T1000 (cell line): Measurements from ENCODE around the gene STT3B.

ENCODE experiments used
- DNase-seq: peaks from one replicate; lab custom pipeline; 2025; ENCODE audit warnings: mixed read lengths; lab: John Stamatoyannopoulos, UW

The STT3B gene

DNA sequence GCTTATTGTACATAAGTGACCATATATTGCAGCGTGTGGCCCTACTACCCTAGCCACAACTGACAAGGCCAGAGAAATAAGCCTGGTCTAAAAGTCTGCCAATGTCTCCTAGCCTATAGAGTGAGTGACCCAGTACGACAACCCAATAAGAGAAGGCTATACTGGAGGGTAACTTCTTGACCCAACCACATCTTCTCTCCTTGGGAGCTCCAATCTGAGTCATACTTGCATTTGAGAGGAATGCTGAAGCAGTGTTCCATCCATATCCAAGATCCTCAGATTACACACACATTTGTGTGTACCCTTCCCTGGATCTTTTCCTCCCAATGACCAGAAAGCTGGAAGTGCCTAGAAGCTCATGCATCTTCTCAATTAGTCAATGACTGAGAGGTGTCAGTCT lies 11.3 kb upstream of the STT3B start:
- DNase-seq, result no peak

DNA sequence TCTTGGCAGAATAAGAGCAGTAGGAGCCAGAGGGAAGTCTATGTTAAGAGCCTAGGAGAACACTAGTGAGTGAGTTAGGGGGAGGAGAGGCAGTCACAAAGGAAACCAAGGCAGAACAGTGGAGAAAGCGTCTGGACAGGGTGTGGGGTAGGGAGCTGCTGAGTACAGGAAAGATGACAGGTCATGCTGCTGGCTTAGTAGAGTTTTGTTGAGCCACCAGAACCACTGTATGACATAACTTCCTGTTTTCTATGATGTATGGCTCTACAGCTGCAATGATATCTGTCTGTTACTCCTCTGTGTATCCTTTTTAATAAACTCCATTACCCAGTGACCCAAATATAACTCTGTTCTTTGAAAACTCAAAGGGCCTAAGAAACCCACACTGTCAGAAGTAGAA lies 10.6 kb upstream of the STT3B start:
- no peak for DNase-seq

DNA sequence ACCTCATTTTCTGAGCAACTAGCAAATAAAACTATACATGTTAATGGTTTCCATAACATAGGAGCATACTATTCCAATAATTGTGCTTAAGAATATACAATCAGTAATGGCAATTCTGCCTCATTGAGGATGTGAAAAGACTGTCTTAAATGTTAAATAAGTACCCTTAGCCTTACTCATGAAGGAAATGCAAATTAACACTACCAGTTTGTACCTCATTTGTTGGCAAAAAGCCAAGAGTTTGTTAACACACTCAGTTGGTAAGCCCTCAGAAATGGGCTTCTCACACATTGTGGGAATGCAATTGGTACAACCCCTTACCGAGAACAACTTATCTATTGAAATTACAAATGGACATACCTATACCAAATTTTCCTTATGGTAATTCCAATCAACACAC lies 9.2 kb upstream of the STT3B start:
- DNase-seq, result no peak

DNA sequence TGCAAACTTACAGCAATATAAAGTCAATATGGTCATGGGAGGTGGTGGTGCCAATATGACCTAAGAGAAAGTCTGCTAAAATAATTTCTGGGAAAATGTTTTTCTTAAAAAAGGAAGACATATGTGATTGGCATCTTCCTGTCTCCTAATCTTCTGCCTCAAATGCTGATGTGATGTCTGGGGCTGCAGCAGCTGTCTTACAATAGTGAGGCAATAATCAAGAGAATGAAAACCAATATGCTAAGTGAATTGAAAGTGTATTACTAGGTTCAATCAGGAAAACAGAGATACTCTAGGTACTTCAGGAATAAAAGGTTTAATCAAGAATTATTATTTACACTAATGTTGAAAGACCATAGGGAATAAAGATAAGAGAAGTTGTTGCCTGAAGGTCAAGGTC lies 7.2 kb upstream of the STT3B start:
- no peak for DNase-seq

DNA sequence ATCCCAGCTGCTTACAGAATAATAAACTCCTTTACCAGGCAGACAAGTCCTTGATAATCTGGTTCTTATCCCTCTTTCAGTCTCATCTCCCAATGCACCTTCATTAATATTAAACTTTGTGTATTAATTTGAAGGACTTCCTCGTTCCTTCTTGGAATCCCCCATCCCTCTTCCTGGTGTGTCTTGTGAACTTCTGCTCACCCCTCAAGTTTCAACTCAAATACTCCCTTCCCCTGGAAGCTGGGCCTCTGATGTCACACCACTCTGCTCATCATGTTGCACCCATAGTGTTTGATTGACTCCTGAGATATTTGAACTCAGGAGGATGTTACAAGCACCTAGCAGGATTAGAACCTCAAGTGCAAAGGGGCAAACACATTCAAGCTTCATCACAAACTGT lies 3.3 kb upstream of the STT3B start:
- no peak for DNase-seq

DNA sequence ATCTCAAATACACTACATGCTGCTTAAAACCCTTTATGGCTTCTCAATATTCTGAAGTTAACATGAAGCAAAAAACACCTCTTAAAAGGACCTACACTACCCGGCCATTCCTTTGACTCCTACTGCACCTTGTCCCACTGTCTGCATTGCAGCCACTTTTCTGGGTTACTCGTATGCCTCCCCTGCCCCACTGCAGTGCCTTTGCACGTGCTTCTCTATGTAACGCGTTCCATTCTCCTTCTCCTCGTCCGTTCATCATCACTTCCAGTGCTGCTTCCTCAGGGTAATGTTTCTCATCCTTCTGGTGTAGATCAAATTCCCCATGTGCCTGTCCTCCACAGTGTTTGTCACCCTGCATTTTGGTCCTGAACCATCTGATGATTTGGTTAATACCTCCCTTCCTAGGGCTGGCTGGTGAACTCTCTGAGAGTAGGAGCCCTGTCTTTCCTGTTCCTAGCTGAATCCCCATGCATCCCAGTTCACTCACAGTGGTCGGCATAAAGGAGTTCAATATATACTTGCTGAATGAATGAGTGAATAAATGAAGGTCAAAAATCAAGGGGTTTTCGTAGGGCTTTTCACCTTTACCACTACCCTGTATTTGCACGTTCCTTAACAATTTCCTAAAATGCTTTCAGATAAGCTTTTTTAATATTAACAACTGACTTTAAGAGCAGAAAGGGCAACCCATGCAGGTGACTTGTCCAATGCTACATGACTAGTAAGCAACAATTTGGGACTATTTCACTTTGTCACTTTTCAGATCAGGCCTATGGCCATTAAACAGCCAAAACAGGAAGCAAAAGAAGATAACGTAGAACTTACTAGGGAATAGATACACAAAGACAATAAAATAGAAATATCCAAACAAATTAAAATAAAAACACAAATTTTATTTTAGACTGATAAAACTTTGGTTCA lies 2.4 kb upstream of the STT3B start:
- no peak for DNase-seq

DNA sequence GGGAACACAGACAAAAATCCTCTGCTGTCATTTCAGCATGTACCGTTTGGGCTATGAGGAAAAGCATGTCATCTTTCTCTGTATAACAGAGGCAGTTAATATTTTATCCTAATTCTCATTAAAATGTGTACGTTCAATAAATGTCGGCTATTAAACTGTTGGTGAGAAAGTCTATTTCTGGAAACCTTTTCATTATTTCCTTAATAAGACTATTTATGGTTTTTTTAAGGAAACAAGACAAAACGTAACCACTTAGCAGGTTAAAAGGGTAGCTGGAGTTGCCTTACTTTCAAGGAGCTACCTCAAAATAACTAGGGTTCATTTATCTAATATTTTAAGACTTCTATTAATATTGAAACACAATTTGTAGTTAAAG lies 1.8 kb upstream of the STT3B start:
- DNase-seq, result no peak

DNA sequence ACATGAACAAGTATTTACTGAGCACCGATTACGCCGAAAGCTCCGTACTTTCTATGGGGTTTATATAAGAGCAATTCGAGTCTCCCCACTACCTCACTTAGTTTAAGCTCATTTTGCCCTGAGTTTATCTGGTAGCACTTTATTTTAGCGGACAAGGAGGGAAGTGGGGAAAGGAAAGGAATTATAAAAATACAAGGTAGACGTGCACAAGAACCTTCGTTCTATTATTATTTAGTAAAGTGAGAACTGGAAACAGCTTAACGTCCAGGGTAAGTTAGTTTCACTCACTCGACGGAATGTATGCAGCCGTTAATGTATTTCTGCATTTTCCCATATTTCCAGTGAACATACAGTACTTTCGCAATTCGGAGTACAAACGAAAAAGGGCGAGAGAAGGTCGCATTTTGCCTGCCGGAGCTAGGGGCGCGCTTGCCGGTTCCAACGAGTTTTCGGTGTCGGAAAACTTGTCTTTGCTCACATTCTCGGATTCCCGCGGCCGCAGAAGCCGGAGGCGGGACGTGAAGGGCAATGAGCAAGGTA lies 1.2 kb upstream of the STT3B start:
- no peak for DNase-seq

DNA sequence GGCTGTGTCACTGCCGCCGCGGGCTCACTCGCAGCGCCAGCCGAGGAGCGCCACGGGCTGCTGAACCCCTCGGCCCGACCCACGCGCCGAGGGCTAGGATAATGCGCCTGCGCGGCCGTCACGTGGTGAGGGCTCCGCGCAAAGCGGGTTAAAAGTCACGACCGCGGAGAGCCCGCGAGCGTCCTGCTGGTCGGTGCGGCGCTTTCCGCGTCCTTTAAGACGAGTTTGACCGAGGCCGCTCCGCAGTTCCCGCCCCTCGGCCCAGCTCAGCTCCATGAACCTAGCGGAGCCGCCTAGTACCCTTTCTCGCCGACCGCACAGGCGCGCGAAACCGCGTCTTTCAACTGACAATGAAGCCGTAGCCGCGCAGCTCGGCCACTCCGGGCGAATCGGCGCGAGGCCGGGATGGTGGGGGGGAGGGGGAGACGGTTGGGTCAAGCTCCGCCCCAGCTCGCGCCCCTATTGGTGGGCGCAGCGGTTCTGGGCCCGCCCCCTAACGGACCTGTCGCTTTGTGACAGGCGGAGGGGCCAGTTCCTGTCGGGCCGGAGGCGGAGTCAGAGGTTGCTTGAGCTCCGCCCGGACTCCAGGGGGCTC lies 636 bp upstream of the STT3B start:
- DNase-seq, result peak; percentile 99

DNA sequence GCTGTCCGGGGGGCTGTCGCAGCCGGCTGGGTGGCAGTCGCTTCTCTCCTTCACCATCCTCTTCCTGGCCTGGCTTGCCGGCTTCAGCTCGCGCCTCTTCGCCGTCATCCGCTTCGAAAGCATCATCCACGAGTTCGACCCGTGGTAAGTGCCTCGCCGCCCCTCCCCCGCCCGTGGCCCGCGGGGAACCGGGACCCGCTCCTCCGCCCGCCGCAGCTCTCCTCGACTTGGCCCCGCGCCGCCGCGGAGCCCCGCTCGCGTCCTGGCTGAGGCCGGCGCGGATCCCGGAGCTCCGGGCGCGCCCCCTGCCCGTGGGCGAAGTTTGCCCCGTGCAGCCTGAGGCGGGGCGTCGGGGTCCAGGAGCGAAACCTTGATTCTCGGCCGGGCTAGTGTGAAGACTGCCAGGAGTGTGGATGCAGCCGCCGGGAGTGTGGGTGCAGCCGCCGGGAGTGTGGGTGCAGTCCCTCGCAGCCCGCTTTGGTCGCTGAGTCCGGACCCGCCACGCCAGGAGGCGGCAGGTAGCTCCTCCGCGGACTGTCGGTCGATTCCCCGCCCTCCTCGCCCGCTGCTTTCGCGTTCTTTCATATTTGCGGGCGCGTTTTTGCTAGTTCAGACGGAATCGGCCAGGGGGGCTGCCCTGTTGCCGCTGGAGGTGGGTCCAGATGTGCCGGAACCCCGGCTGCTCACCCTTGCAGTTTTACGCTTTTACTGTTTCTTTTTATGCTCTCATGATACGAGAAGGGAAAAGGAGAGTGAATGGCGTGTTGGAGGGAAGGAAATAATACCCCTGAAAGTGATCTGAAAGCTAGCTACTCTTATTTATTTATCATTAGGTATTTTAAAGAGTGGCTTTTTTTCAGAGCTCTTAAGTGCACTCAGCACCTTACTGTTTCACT lies 692 bp downstream of the STT3B start:
- no peak for DNase-seq

DNA sequence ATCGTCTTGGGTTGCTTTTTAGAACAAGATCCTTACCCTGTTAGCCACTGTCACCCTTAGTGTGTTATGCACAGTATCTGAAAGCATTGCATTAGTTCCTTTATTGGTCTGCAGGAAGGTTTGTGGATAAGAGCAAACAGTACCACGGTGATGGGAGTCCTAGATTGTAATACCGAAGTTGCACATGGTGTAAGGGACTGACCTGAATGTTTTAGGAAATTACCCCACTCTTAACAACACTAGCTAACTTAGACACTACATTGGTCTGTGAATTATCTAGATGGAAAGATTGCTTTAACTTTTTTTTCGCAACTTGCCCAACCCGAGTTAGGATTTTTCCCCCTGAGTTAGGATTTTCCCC lies 1.3 kb downstream of the STT3B start:
- no peak for DNase-seq

DNA sequence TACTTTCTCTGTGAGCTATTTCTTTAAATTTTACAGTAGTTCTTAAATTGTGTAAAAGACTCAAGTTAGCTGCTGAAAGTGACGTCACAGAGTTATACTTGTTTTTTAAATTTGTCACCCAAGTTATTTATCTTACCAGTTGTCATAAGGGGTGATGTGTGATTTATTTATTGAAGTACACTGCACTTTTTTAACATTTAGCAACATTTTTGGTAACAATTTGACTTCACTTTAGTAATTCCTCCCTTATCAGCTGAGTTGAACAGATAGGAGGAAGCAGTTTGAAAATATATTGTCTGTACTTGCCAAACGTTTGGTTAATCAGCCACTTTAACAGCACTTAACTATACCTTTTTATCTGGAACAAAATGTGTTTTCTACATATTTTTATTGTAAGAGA lies 3.8 kb downstream of the STT3B start:
- DNase-seq, result no peak

DNA sequence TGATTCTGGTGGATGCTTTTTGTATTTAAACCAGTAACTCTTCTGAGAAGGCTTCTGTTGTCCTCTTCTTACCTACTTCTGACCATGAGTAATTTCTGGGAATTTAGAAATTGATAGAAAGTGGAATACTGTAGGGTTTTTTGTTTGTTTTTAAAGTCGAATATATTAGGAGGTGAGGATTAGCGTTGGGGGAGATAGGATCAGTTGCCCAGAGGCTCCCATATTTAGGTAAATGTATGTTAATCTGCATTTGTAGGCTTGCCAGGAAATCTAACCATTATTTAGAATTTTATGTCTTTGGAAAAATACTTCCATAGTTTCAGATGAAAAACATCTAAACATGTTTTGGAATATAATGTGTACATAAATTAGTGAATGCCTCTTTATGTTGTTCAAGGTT lies 6.1 kb downstream of the STT3B start:
- DNase-seq, result no peak

DNA sequence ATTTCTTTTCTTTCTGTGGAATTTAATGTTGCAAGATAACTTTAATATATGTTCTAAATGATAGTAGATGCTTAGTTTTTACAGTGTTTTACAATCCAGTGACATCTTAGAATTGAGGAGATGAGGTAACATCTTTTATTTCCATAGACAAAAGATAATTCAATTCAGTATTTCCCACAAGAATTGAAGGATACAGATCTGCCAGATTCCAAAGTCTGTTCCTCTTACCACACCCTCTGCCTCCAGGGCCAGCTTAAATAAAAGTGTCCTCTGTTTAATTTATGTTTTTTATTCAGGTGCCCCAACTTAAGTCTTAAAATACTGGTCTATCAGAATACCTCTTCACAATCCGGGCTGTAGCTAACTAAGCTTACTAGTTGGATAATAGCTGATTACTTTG lies 6.5 kb downstream of the STT3B start:
- DNase-seq, result no peak

DNA sequence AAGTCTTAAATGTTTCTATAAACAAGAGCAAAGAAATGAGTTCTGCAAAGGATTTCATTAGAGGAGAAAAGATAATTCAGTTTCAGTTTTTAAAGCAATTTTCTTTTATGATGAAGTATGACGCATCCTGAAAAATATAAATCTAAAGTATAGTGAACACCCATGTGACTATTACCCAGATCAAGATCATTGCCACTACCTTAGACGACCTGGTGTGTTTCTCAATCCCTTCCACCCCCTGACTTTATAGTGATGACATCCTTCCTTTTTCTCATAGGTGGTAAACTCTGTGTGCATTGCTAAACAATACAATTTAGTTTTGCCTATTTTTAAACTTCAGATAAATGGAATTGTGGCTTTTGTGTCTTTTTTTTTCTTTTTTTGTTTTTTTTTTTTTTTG lies 8.4 kb downstream of the STT3B start:
- DNase-seq, result no peak

DNA sequence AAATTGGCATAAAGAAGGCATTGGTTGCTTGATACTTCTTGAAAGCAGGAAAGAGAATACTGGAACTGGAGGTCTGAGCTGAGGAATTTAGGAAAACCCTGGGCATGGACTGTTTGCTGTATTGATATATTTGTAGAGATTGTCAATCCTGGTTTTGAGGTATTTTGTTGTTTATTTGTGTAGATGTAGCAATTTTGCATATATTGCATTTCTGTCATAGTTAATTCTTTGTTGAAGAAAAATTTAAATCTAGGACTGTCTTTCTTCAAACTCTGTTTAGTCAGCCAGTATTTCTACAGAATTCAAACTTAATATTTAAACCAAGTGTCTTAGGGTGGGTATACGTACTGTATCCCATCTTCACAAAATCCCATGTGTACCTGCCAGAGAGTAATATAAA lies 9.5 kb downstream of the STT3B start:
- DNase-seq, result no peak

DNA sequence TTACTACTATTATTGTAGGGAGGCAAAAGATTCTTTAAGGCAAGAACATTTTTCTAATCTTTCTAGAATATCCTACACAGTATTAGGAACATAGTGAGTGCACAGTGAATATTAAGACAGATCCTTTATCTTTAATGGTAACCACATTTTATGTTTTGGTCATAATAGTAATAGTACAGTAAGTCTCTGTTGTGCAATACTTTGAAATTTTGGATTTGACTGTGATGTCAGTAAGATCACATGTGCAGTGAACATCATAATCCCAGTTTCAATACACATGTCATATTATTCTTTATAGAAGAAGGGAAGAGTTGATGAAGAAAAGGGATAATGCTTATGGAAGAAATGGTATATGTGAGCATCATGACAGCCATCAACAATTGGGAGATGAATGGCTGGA lies 10.7 kb downstream of the STT3B start:
- DNase-seq, result no peak

DNA sequence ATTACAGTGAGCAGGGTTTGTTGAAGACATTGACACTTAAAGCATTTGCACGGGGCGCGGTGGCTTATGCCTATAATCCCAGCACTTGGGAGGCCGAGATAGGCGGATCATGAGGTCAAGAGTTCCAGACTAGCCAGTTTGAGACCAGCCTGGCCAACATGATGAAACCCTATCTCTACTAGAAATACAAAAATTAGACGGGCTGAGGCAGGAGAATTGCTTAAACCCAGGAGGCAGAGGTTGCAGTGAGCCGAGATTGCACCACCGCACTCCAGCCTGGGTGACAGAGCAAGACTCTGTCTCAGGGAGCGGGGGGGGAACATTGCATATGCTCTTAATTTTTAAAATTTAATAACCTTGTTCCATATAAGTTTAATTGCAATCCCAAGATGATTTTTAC lies 11.9 kb downstream of the STT3B start:
- no peak for DNase-seq

DNA sequence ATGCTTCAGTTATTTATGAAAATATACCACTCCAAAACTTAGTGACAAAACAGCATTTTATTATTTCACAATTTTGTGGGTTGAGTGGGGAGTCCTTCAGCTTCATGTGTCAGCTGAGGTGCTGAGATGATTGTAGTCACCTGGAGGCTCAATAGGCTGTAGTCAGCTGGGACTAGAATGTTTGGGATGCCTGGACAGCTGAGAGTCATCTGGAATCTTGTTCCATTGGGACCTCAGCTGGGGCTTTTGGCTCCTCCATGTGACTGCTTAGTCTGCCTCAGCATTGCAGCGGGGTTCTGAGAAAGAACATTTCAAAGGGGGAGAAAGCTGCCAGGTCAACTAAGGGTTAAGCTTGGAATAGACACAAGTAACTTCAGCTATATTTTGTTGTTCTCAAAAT lies 13.4 kb downstream of the STT3B start:
- no peak for DNase-seq

DNA sequence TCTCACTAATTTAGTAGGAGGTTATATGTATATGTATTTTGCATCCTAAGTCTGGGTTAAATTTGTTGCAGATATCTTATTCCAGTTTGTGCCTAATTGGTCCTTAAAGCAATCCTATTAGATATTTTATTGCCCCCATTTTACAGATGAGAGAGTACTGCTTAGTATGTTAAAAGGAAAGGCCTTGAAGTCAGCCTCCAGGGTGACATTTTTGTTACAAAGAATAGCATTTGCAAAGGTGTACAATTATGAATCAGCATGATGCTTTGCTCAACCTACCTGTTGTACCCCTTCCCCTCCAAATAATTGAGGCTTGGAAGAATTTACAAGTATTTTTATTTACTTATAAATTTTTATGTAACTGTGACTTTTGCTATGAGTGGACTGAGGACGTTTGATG lies 14.0 kb downstream of the STT3B start:
- DNase-seq, result no peak

DNA sequence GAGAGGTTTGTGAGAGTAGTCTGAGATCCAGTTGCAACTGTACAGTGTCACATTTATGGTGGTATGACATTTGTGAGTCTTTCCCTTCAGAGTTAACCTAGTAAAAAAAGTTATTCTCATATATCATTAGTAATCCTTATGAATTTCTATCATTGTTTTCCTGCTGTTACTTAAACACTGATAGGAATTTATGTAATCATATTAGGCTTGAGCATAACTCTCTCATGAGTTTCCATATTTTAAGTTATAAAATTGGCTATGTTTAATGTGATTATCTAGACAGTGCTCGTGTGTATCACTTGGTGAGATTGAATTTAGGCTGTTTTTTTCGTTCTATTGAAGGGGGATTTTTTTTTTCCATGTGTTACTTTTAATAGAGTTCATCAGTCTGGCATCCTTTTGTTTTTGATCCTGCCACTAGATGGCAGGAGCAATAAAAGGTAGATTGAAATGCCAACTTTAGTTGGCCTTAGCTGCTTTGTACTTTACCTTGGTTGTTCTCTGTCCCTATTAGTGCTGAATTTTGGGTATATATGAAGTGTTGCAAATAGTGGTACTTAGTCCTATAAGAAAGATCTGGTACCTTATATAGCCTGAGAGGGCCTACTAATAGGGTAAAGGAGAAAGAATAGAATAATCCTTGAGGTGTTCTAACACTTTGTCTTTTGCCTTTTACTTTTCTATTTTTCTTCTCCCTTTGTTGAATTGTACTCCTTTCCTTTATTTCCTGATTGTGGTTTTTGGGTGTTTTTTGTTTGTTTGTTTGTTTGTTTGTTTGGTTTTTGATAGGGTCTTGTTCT lies 17.9 kb downstream of the STT3B start:
- no peak for DNase-seq

DNA sequence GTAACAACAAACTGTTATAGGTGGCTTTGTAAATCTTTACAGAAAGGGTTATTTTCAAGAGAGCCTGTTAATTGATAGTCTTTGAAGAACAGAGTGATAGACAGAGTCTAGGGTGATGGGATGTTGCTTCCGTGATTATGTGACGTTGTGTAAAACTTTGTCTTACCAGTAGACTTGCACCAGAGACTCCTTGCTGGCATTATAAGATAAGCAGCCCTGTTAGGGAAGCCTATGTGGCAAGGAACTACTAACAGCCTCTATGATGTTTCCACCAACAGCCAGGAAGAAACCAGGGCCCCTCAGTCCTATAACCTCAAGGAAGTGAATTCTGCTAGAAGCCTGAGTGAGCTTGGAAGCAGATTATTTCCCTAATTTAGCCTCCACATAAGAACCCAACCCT lies 18.9 kb downstream of the STT3B start:
- no peak for DNase-seq
